Measurements from ENCODE around the gene SOX13. TPM values are rescaled to one million over a fixed set of nuclear protein-coding genes. Genes with fewer than 3 reads are reported as not detected.

Gene SOX13
- total RNA-seq, 1 donor from 2014 or later: 28.6 TPM

DNA sequence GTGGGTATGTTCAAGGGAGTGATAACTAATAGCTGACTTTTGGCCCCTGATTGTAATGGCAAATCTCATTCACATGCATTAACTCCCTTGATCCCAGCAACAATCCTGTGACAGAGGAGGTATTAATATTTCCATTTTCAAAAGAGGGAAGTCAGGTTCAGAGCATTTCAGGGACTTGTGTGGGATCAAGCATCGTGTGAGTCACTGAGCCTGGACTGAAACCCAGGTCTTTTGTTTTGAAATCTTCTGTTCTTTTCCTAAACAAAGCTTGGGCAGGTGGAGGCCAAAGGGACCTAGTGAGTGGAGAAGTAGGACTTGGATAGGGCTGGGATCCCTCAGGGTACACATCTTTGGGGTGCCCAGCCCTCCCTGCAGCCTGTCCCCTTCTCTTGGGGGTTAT lies 41.0 kb downstream of the SOX13 start:
- Histone ChIP-seq H4K20me1 (ENCODE audit: low read depth) (peaks cover 78% of the 10 kb centered on the region), H3K36me3 (no peaks in the 10 kb centered on the region), H3K9me3 (ENCODE audit: low read depth) (no peaks in the 10 kb centered on the region), H3K4me3 (no peak overlapping the region), H3K79me2 (ENCODE audit: low read depth) (peaks cover 63% of the 10 kb centered on the region), H3K9ac (no peak overlapping the region), H3K27ac (no peak overlapping the region), H3K4me1 (peaks cover 7% of the 10 kb centered on the region), H3K27me3 (no peaks in the 10 kb centered on the region), H2AFZ (replicated peaks) (no peak overlapping the region), H3K4me2 (no peak overlapping the region), H3F3A (ENCODE audit: low read depth) (peaks cover 14% of the 10 kb centered on the region)
- DNase-seq (ENCODE audit: low spot score): no peak
- no peaks in the 10 kb centered on the region for H3K27me3 Mint-ChIP-seq (ENCODE audit: insufficient read depth, low read depth)
- H3K4me1 Mint-ChIP-seq: peaks cover 31% of the 10 kb centered on the region
- peak overlapping the region; percentile 16 for H3K27ac Mint-ChIP-seq
- TF ChIP-seq, protein P1, sequence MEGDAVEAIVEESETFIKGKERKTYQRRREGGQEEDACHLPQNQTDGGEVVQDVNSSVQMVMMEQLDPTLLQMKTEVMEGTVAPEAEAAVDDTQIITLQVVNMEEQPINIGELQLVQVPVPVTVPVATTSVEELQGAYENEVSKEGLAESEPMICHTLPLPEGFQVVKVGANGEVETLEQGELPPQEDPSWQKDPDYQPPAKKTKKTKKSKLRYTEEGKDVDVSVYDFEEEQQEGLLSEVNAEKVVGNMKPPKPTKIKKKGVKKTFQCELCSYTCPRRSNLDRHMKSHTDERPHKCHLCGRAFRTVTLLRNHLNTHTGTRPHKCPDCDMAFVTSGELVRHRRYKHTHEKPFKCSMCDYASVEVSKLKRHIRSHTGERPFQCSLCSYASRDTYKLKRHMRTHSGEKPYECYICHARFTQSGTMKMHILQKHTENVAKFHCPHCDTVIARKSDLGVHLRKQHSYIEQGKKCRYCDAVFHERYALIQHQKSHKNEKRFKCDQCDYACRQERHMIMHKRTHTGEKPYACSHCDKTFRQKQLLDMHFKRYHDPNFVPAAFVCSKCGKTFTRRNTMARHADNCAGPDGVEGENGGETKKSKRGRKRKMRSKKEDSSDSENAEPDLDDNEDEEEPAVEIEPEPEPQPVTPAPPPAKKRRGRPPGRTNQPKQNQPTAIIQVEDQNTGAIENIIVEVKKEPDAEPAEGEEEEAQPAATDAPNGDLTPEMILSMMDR (IDR thresholded peaks at IDR 0.05): no peak
- TF ChIP-seq EZH2phosphoT487 (IDR thresholded peaks at IDR 0.05) (no peak), EZH2 (IDR thresholded peaks at IDR 0.05) (no peak)
- H3K36me3 Mint-ChIP-seq: peaks cover 18% of the 10 kb centered on the region
- no peak overlapping the region for H3K4me3 Mint-ChIP-seq
- no peaks in the 10 kb centered on the region for H3K9me3 Mint-ChIP-seq

DNA sequence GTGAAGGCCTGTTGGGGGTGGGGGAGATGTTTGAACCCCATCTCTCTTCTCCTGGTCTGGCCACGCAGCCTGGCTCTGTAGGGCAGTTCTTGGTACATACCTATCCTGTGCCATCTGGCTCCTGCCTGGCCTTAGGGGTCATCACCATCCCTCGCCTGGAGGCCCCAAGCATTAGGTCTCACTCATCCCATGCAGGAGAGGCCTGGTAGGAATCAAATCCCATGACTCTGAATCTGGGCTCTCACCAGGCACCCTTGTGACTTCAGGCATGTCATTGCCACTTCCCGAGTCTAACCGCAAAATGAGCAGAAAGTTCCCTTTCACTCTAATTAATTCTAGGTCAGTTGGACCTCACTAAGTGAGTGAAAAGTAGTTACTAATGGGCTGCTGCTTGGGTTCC lies 41.7 kb downstream of the SOX13 start:
- Histone ChIP-seq H3K36me3 (no peaks in the 10 kb centered on the region), H3K4me1 (peaks cover under 1% of the 10 kb centered on the region), H3K9me3 (ENCODE audit: low read depth) (no peaks in the 10 kb centered on the region), H3K27me3 (no peaks in the 10 kb centered on the region), H3K4me3 (no peak overlapping the region), H3K4me2 (no peak overlapping the region), H3K9ac (no peak overlapping the region), H3K79me2 (ENCODE audit: low read depth) (peaks cover 56% of the 10 kb centered on the region), H4K20me1 (ENCODE audit: low read depth) (peaks cover 71% of the 10 kb centered on the region), H3F3A (ENCODE audit: low read depth) (peaks cover 7% of the 10 kb centered on the region), H2AFZ (replicated peaks) (no peak overlapping the region), H3K27ac (no peak overlapping the region)
- Mint-ChIP-seq H3K4me1 (peaks cover 27% of the 10 kb centered on the region), H3K27me3 (ENCODE audit: insufficient read depth, low read depth) (no peaks in the 10 kb centered on the region), H3K27ac (no peak overlapping the region), H3K36me3 (peaks cover 20% of the 10 kb centered on the region), H3K4me3 (no peak overlapping the region), H3K9me3 (no peaks in the 10 kb centered on the region)
- TF ChIP-seq EZH2 (IDR thresholded peaks at IDR 0.05) (no peak), EZH2phosphoT487 (IDR thresholded peaks at IDR 0.05) (no peak)
- TF ChIP-seq, protein P1 (IDR thresholded peaks at IDR 0.05): no peak
- no peak for DNase-seq (ENCODE audit: low spot score)

DNA sequence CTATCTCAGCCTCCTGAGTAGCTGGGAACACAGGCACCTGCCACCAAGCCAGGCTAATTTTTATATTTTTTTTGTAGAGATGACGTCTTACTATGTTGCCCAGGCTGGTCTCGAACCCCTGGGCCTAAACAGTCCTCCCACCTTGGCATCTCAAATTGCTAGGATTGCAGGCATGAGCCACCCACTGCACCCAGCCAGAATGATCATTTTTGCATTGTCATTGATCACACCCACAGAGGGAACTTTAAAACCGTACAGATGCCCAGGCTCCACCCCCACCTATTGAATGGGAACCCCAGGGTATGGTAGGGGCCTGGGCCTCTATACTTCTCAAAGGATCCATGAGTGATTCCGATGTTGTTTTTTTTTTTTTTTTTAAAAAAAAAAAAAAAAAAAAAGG lies 42.2 kb downstream of the SOX13 start:
- H3K27me3 ChIP-seq: no peaks in the 10 kb centered on the region
- no peaks in the 10 kb centered on the region for H3K9me3 ChIP-seq (ENCODE audit: low read depth)
- peaks cover 25% of the 10 kb centered on the region for H3K4me1 Mint-ChIP-seq
- H3K9ac ChIP-seq: no peak overlapping the region
- H3K4me2 ChIP-seq: no peak overlapping the region
- H3K79me2 ChIP-seq (ENCODE audit: low read depth): peaks cover 51% of the 10 kb centered on the region
- H4K20me1 ChIP-seq (ENCODE audit: low read depth): peaks cover 66% of the 10 kb centered on the region
- TF ChIP-seq EZH2phosphoT487 (IDR thresholded peaks at IDR 0.05) (no peak), EZH2 (IDR thresholded peaks at IDR 0.05) (no peak)
- TF ChIP-seq, protein P1 (IDR thresholded peaks at IDR 0.05): no peak
- H3K4me3 Mint-ChIP-seq: peak overlapping the region; percentile 10
- H3K36me3 ChIP-seq: no peaks in the 10 kb centered on the region
- H3K9me3 Mint-ChIP-seq: no peaks in the 10 kb centered on the region
- H3F3A ChIP-seq (ENCODE audit: low read depth): peaks cover 5% of the 10 kb centered on the region
- H3K4me1 ChIP-seq: no peaks in the 10 kb centered on the region
- H2AFZ ChIP-seq (replicated peaks): no peak overlapping the region
- no peak overlapping the region for H3K27ac ChIP-seq
- H3K27me3 Mint-ChIP-seq (ENCODE audit: insufficient read depth, low read depth): no peaks in the 10 kb centered on the region
- H3K36me3 Mint-ChIP-seq: peaks cover 20% of the 10 kb centered on the region
- H3K4me3 ChIP-seq: no peak overlapping the region
- H3K27ac Mint-ChIP-seq: peak overlapping the region; percentile 81
- DNase-seq (ENCODE audit: low spot score): no peak

Data from neural progenitor cell (in vitro differentiated cells).